Stimulated activated CD4-positive, alpha-beta T cell treated with anti-CD3 and anti-CD28 coated beads, Interleukin-2, amount 100 ng/mL, for 4 hours (primary cell): ENCODE measurements around the gene CAMK2B.

Experiments
- DNase-seq: peaks from one replicate; pipeline ENCODE4 v3.0.0-alpha.2; 2020; ENCODE audit warnings: low read depth

Gene CAMK2B

GRCh38 chr7:44286618-44287487 lies 38.5 kb downstream of the CAMK2B start:
- DNase-seq, result no peak

DNA sequence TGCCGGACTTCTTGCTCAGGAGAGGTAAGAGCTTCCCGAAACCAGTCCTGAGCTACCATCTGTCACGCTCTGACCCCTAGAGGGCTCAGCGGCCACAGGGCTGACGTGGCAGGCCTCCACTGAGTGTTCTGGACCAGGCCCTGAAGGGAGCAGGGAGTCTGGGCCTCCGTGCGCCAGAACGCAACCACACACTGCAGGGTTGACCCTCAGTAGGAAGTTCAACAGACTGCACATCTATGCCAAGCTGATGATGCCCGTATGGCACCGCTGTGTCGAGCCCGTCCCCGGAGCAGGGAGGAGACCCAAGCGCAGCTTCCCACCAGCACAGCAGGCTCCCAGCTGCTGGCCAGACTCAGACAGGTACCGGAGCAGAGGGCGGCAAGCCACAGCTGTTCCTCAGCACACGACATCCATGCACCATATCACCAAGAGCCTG lies 39.2 kb downstream of the CAMK2B start:
- no peak for DNase-seq

DNA sequence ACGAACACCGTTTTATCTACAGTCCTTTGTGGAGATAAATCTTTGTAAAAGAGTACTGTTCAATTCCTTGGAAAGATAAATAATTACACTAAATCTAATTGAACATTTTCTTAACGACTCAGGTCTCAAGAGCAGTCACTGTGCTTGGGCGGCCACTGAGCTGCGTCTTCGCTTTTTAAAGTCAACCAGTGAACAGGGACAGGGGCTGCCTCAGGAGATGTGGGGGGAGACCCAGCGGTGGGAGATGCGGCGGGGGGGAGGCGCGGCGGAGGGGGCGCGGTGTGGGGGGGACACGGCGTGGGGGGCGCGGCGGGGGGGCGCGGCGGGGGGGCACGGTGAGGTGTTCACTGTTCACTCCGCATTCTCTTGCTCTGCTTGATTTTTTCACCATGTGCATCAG lies 39.8 kb downstream of the CAMK2B start:
- DNase-seq, result no peak

DNA sequence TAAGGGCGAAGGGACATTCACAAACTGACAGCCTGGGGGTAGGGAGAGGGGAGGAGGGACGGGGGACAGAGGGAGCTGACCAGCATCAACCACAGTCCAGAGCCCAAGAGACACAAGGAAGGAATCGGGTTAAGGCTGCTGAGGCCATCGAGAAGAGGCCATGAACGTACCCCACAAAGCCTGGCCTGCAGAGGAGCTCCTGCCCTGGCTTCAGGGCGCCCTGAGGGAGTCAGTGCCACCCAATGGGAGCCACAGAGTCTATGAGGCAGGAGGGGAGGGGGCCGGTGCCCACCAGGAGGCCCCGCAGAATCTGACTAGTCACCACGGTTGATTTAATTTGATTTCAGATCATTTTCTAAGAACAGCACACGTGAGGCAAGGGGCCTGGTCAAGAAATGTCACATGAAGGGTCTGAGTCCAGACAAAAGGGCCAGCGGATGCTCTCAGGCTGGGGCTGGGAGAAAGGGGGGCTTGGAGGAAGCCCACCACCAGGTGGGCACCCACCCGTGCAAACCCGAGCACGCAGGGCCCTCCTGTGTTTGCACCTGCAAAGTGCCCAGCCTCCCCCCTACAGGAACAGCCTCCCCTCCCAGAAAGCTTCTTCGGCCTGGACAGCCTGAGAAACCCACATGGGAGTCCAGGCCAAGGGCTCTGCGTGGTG lies 40.4 kb downstream of the CAMK2B start:
- no peak for DNase-seq

DNA sequence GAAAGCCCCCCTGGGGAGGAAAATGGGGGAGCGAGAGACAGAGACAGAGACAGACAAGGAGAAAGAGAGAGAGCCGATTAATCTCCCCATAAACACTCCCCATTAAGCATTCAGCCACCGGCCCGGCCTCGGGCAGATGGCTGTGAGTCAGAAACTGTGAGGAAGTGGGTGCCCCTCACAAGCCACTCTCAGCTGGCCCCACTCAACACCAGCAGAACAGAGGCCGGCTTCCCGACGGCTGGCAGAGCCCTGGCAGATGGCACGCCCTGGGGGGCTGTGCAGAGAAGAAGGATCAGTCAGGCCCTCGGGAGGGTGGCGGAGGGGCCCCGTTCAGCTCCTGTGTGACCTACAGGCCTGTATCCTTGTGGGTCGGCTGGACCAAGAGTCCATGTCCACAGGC lies 41.2 kb downstream of the CAMK2B start:
- no peak for DNase-seq

DNA sequence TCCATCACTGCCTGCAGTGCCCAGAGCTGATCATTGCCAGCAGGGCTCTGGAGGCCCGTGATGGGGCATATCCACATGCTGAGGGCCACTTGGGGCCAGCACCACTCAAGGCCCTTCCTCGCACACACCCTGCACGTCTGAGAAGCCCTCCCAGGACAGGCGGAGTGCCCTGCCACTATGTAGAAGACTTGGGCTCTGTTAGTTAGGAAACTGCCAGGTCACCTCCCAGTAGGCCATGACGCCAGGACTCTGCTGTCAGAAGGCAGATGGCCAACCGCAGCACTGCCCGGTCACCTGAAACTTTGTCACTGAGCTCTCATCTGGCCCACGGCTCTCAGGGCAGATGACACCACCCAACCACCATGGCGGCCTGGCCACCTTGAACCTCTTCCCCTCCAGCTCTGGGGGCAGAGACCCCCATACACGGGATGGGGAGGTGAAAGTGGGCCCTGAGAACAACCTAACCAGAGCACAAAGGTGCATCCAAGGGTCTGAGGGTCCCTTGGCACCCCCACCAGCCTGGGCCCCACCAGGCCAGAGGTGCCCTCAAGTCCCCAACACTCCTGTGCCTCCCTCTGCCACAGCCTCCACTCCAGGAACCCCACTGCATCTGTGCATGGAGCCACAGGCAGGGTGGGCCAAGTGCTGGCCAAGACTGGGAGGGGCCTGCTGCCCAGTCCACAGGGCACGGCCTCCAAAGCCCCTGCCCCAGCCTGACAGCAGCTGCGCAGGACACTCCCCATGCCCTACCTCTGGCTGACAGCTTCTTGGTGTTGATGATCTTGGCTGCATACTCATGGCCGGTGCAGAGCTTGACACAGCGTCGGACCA lies 41.8 kb downstream of the CAMK2B start:
- DNase-seq, result no peak

DNA sequence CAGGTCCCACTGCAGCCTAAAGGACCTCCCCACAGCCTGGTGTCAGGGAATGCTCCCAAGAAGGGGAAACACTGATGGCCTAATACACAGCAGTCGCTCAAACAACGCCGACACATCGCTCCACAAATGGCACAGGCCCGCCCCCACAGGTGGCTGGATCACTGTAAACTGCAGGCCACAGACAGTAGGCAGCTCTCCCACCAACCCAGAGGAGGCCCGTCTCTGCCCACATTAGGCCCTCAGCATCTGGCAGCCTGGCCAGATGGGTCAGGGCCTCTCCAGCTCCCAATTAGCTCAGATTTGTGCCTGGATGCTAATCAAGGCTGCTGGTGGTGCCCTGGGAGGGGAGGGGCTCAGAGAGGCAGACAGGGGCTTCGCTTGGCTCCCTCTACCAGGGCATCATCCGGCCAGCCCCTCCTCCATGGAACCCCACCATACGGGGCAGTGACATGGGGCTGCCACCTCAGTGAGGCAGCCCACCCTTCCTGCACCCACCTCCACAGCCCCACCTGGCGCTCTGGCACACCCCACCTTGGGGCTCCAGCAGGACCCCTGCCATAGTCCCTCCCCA lies 42.7 kb downstream of the CAMK2B start:
- no peak for DNase-seq

DNA sequence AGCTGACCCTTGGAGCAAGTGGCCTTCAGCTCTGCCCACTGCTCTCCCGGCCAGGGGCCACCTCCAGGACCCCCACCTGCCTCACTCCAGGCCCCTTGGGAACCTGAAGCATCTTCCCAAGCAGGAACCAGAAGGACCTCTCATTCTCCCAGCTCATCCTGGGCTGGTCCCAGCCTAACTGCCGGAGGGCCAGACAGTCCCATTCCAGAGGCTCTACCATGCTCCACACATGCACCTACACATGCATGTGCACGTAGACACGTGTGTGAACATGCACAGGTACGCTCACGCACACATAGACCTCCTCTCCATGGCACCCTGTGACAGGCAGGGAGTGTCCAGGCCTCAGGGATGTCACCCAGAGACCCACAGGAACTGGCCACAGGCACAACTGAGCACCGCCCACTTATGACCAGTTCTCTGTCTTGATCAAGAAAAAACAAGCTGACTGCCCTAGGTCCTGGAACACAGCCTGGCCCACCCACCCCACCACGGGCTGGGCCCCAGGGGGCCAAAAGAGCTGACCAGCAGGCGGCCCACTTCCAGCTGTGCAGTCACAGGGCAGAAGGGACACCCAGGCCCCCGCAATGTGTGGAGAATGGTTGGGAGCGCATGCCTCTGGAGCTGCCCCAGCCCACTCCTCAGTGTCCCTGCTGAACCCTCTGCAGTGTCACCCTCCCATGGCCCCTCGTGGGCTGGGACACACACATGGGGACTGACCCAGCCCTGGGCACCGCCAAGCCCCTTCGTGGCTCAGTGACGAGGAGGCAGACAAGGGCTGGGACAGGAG lies 43.4 kb downstream of the CAMK2B start:
- DNase-seq, result no peak

- no peak for DNase-seq
Observed at GRCh38 chr7:44280993-44281721, 44.2 kb downstream of the CAMK2B start.

DNA sequence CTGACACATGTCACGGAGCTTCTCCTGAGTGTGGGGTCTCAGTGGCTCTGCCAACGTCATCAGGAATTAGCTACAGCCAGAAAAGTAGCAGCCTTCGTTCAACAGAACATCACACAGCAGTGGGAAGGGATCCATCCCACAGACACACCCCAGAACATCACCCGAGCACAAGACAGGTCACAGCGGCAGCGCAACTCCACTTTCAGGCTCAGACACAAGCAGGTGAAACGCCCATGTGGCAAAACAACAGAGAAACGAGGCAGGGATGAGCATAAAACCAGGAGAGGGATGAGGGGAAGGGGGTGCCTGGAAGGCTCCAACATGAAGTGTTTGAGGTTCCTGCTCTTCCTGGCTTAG lies 44.8 kb downstream of the CAMK2B start:
- no peak for DNase-seq

DNA sequence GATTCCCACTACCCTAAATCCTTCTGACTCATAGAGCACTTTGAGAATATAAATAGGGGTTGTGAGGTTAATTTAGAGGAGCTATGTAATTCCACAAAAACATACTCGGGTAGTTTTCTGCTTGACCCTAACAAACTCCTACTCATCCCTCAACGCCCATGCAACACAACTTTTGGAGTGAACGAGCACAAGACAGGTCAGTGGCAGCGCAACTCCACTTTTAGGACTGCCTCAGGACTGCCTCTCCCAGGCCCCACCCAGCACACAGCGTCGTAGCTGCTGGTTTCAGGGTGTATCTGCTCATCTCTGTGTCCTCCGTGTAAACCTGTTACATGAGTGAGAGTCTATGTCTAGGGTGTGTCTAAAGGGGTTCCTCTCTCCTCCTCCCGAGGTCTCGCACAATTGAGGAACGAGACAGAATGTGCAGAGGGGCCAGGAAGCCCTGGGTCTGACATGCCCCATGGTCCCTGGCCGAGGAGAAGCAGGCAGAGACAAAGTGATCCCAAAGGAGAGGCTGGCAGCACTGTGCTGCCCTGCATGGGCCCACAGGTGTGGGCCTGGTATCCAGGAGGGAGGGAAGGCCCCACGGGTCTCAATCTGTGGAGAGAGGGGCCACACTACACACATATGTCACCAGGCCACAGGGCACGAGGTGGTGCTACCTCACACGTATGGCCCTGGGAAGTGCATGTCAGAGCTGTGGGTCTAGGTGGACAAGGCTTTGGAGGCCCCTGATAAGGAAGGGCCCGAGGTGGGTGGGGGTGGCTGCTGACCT lies 45.5 kb downstream of the CAMK2B start:
- DNase-seq, result no peak

DNA sequence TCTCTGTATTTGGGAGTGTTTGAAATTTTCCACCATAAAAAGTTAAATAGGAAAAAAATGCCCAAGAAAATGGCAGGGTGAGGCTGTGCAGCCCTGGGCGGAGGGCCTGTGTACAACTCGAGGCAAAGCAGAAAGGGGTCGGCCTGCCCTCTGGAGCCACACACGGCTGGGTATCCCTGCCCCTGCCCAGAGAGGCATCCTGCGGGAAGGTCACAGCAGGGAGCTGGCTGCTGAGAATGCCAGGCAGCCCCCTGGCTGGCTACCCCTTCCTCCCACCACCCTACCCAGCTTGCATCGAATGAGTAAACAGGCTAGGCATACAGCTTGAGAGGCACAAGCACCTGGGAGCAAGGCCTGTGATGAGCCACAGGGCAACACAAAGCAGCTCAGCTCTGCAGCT lies 46.1 kb downstream of the CAMK2B start:
- DNase-seq, result no peak

- DNase-seq, result no peak
Observed at GRCh38 chr7:44278451-44279161, 46.8 kb downstream of the CAMK2B start.

GRCh38 chr7:44277851-44278250 lies 47.5 kb downstream of the CAMK2B start:
- no peak for DNase-seq

GRCh38 chr7:44277391-44277790 lies 48.0 kb downstream of the CAMK2B start:
- DNase-seq, result no peak

- DNase-seq, result no peak
Observed at GRCh38 chr7:44276571-44277221, 48.7 kb downstream of the CAMK2B start.

DNA sequence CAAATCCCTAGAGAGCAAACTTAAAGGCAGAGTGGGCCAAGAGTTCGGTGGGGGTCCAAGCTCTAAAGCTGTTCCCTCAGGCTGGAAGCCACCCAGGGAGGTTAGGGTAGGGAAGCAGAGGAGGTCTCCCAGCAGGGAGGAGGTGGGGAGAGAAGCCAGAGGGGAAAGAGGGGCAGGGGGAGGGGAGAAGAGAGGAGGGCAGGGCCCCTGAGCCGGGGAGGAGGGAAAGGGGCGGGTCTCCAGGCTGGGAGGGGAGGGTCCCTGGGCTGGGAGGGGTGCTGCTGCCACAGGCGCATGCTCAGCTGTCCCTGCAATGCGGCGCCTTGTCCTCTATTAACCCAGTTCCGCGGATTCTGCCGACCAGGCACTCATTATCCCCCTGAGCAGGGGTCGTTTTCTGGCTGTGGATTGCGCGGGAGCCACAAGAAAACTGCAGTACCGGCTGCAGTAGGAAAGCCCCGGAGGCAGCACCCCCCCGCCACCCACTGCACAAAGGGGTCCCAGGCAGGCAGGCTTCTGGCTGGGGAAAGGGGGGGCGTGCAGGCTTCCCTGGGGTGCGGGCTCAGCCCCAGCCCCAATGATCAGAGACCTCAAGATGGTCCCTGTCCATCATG lies 49.3 kb downstream of the CAMK2B start:
- DNase-seq, result no peak

- no peak for DNase-seq
Observed at GRCh38 chr7:44275146-44275545, 50.2 kb downstream of the CAMK2B start.

- no peak for DNase-seq
Observed at GRCh38 chr7:44274623-44274975, 50.8 kb downstream of the CAMK2B start.
